AG10803 (cell line): ENCODE measurements around the gene TIMM50.

Experiments used
- DNase-seq: peaks from one replicate; pipeline ENCODE4 v3.0.0; 2010; ENCODE audit warnings: low read depth
- H3K4me3 ChIP-seq: 2 replicates; pipeline ENCODE4 v1.5.1; 2011; ENCODE audit warnings: mild to moderate bottlenecking, low read length, control low read depth
- CTCF ChIP-seq: conservative IDR thresholded peaks from 2 replicates; pipeline ENCODE4 v1.5.1; 2011; ENCODE audit warnings: mild to moderate bottlenecking, low read length, control low read depth, inconsistent platforms

The TIMM50 gene

GRCh38 chr19:39518975-39519374 is 38.3 kb downstream of the TIMM50 start:
- DNase-seq, result no peak
- H3K4me3 ChIP-seq, result no peak overlapping the region
- TF ChIP-seq CTCF, result no peak

- no peak for DNase-seq
- H3K4me3 ChIP-seq, result no peak overlapping the region
- TF ChIP-seq CTCF, result no peak
These were observed 40.2 kb downstream of the TIMM50 start for GRCh38 chr19:39520541-39521484.

GRCh38 chr19:39524495-39524894 is 43.9 kb downstream of the TIMM50 start:
- H3K4me3 ChIP-seq, result no peak overlapping the region
- TF ChIP-seq CTCF, result no peak
- no peak for DNase-seq

- DNase-seq, result no peak
- TF ChIP-seq CTCF, result no peak
- no peak overlapping the region for H3K4me3 ChIP-seq
These were observed 44.6 kb downstream of the TIMM50 start for GRCh38 chr19:39525205-39525604.

GRCh38 chr19:39531834-39532232 is 51.2 kb downstream of the TIMM50 start:
- DNase-seq, result no peak
- H3K4me3 ChIP-seq, result peak overlapping the region; percentile 90
- TF ChIP-seq CTCF, result no peak

- peak within 1 kb of the TSS; percentile 90 for H3K4me3 ChIP-seq
- peak; percentile 97 for TF ChIP-seq CTCF
- DNase-seq, result peak; percentile 91
These were observed 51.8 kb downstream of the TIMM50 start, which contains the start of gene EID2B for GRCh38 chr19:39532233-39533002. Gene EID2B, minus strand, starts transcription at chr19:39532852. Its CDS starts 50 bp downstream, at chr19:39532802.
